Liver (tissue), 9 donors: ENCODE measurements around the gene UGCG. TPM values are rescaled to one million over a fixed set of nuclear protein-coding genes. Genes with fewer than 3 reads are reported as not detected.

Experiments used
- DNase-seq: peaks from one replicate; pipeline ENCODE4 v3.0.0-alpha.2; 2017; ENCODE audit warnings: low spot score
- H3K27ac ChIP-seq, 2 donors: one replicate each; pipeline ENCODE4 v1.7.0; 2013; ENCODE audit warnings: inconsistent platforms in 2 of 2, low read length in 2 of 2, control low read depth in 1 of 2, low read depth in 1 of 2, mild to moderate bottlenecking in 1 of 2
- H3K27me3 ChIP-seq, 4 donors: one replicate each; pipeline versions ENCODE4 v1.6.1 to v1.7.0; 2013; ENCODE audit warnings: low read length in 3 of 4, inconsistent platforms in 1 of 4, mild to moderate bottlenecking in 1 of 4, moderate library complexity in 1 of 4; ENCODE audit not compliant: control insufficient read depth in 4 of 4, insufficient read depth in 4 of 4
- H3K36me3 ChIP-seq, 4 donors: one replicate each; pipeline versions ENCODE4 v1.6.1 to v1.7.0; 2013; ENCODE audit warnings: low read length in 3 of 4, mild to moderate bottlenecking in 3 of 4, low read depth in 1 of 4, moderate library complexity in 1 of 4; ENCODE audit not compliant: control insufficient read depth in 4 of 4, insufficient read depth in 3 of 4
- H3K4me1 ChIP-seq, 4 donors: one replicate each; pipeline versions ENCODE4 v1.6.1 to v1.7.0; 2013; ENCODE audit warnings: low read length in 3 of 4, mild to moderate bottlenecking in 3 of 4, moderate library complexity in 1 of 4; ENCODE audit not compliant: control insufficient read depth in 4 of 4, insufficient read depth in 4 of 4
- H3K4me3 ChIP-seq, 3 donors: one replicate each; pipeline versions ENCODE4 v1.6.1 to v1.7.0; 2013; ENCODE audit warnings: low read length in 3 of 3, control low read depth in 1 of 3, low read depth in 1 of 3, mild to moderate bottlenecking in 1 of 3
- H3K9ac ChIP-seq, 2 donors: one replicate each; pipeline ENCODE4 v1.7.0; 2013; ENCODE audit warnings: low read length in 2 of 2, mild to moderate bottlenecking in 2 of 2, moderate library complexity in 2 of 2, control low read depth in 1 of 2, low read depth in 1 of 2
- H3K9me3 ChIP-seq, 4 donors: one replicate each; pipeline versions ENCODE4 v1.6.1 to v1.7.0; 2013; ENCODE audit warnings: low read length in 3 of 4; ENCODE audit not compliant: control insufficient read depth in 4 of 4
- ATF3 ChIP-seq: IDR thresholded peaks from 2 replicates; pipeline ENCODE4 v1.6.1; 2016; ENCODE audit warnings: antibody characterized with exemption
- EGR1 ChIP-seq, 2 donors: IDR thresholded peaks; 2 replicates each; pipeline ENCODE4 v1.6.1; 2016 to 2018; ENCODE audit warnings: antibody characterized with exemption in 2 of 2, low read depth in 2 of 2
- FOXA2 ChIP-seq: IDR thresholded peaks from 2 replicates; pipeline ENCODE4 v1.6.1; 2016; ENCODE audit warnings: antibody characterized with exemption
- HNF4A ChIP-seq, 2 donors: conservative IDR thresholded peaks; 2 replicates each; pipeline ENCODE4 v1.6.1; 2016; ENCODE audit warnings: antibody characterized with exemption in 2 of 2, mild to moderate bottlenecking in 2 of 2
- HNF4G ChIP-seq: IDR thresholded peaks from 2 replicates; pipeline ENCODE4 v1.6.1; 2016; ENCODE audit warnings: antibody characterized with exemption
- JUND ChIP-seq, 2 donors: IDR thresholded peaks; 2 replicates each; pipeline ENCODE4 v1.6.1; 2016; ENCODE audit warnings: antibody characterized with exemption in 2 of 2
- NR2F2 ChIP-seq: IDR thresholded peaks from 2 replicates; pipeline ENCODE4 v1.6.1; 2016; ENCODE audit warnings: antibody characterized with exemption
- RAD21 ChIP-seq, 2 donors: IDR thresholded peaks; 2 replicates each; pipeline ENCODE4 v1.6.1; 2016; ENCODE audit warnings: antibody characterized with exemption in 2 of 2, mild to moderate bottlenecking in 2 of 2
- RXRA ChIP-seq, 2 donors: IDR thresholded peaks; 2 replicates each; pipeline ENCODE4 v1.6.1; 2017 to 2018; ENCODE audit warnings: antibody characterized with exemption in 2 of 2, mild to moderate bottlenecking in 1 of 2
- SP1 ChIP-seq: IDR thresholded peaks from 2 replicates; pipeline ENCODE4 v1.6.1; 2018; ENCODE audit warnings: antibody characterized with exemption, mild to moderate bottlenecking
- TAF1 ChIP-seq: conservative IDR thresholded peaks from 2 replicates; pipeline ENCODE4 v1.6.1; 2016; ENCODE audit warnings: antibody characterized with exemption, mild to moderate bottlenecking
- YY1 ChIP-seq: IDR thresholded peaks from 2 replicates; pipeline ENCODE4 v1.6.1; 2016; ENCODE audit warnings: antibody characterized with exemption, mild to moderate bottlenecking
- ZBTB33 ChIP-seq: IDR thresholded peaks from 2 replicates; pipeline ENCODE4 v1.6.1; 2016; ENCODE audit warnings: antibody characterized with exemption
- WGBS: extraction: QIAGEN DNeasy Blood & Tissue Kit; methylation state at CpG from one replicate; pipeline ENCODE4 v1.1.7; 2013; 5-methylcytosine and 5-hydroxymethylcytosine counted together
- polyA plus RNA-seq, 2 donors: library from polyadenylated mRNA; stranded (reverse) in 1 of 2; unstranded in 1 of 2; fragments of 200-250 nt in 1 of 2; fragments of >200 nt in 1 of 2; fragmentation: Nextera tagmentation in 1 of 2; extraction: Ambion mirVana in 1 of 2; gene quantifications; one replicate each; pipeline versions ENCODE4 v1.2.1 to v1.2.3, GENCODE V29; 2013 to 2015
- total RNA-seq, 2 donors: library from RNA; depleted of rRNA; stranded (reverse); fragments of >200 nt; gene quantifications; one replicate each; pipeline ENCODE4 v1.2.3, GENCODE V29; 2014
- TF ChIP-seq, protein P1 (sequence below): IDR thresholded peaks from 2 replicates; pipeline ENCODE4 v1.6.1; 2016; ENCODE audit warnings: antibody characterized with exemption, mild to moderate bottlenecking
- TF ChIP-seq, protein P2 (sequence below): fragments of 150-350 bp; IDR thresholded peaks from 2 replicates; pipeline ENCODE4 v1.5.1; 2017; ENCODE audit warnings: improper control_type of control experiment, low read depth, low read length; ENCODE audit not compliant: missing input control
- TF ChIP-seq, protein P3 (sequence below): IDR thresholded peaks from 2 replicates; pipeline ENCODE4 v1.6.1; 2016; ENCODE audit warnings: antibody characterized with exemption
- donor health status: healthy.
- donor health status: healthy.
- donor health status: healthy.
- donor health status: healthy.
- donor health status: healthy.

UGCG gene
- total and polyA plus RNA-seq, 4 donors = 5.2 to 44.2 (median 12.0) TPM

GRCh38 chr9:111924281-111924680 is 27.7 kb downstream of the UGCG start:
- TF ChIP-seq RAD21 (IDR thresholded peaks at IDR 0.05) (no peak), EGR1 (IDR thresholded peaks at IDR 0.05; ENCODE audit: low read depth in 2 of 2) (no peak), ATF3 (no peak), FOXA2 (no peak), ZBTB33 (no peak), HNF4A (conservative IDR thresholded peaks at IDR 0.05) (no peak), NR2F2 (no peak), YY1 (no peak), TAF1 (no peak)
- TF ChIP-seq, protein P1, sequence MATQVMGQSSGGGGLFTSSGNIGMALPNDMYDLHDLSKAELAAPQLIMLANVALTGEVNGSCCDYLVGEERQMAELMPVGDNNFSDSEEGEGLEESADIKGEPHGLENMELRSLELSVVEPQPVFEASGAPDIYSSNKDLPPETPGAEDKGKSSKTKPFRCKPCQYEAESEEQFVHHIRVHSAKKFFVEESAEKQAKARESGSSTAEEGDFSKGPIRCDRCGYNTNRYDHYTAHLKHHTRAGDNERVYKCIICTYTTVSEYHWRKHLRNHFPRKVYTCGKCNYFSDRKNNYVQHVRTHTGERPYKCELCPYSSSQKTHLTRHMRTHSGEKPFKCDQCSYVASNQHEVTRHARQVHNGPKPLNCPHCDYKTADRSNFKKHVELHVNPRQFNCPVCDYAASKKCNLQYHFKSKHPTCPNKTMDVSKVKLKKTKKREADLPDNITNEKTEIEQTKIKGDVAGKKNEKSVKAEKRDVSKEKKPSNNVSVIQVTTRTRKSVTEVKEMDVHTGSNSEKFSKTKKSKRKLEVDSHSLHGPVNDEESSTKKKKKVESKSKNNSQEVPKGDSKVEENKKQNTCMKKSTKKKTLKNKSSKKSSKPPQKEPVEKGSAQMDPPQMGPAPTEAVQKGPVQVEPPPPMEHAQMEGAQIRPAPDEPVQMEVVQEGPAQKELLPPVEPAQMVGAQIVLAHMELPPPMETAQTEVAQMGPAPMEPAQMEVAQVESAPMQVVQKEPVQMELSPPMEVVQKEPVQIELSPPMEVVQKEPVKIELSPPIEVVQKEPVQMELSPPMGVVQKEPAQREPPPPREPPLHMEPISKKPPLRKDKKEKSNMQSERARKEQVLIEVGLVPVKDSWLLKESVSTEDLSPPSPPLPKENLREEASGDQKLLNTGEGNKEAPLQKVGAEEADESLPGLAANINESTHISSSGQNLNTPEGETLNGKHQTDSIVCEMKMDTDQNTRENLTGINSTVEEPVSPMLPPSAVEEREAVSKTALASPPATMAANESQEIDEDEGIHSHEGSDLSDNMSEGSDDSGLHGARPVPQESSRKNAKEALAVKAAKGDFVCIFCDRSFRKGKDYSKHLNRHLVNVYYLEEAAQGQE = no peak
- Histone ChIP-seq H3K27me3 (no peaks in the 10 kb centered on the region), H3K4me1 (peaks cover 0 to 9% (median 5%) of the 10 kb centered on the region in 4 donors), H3K4me3 (no peak overlapping the region), H3K27ac (no peak overlapping the region), H3K36me3 (peaks cover 0 to 14% (median 4%) of the 10 kb centered on the region in 4 donors), H3K9ac (no peak overlapping the region), H3K9me3 (no peaks in the 10 kb centered on the region)
- DNase-seq = no peak

- Histone ChIP-seq H3K9ac (no peak overlapping the region), H3K36me3 (peaks cover 2 to 16% (median 5%) of the 10 kb centered on the region in 4 donors), H3K27me3 (no peaks in the 10 kb centered on the region), H3K4me3 (no peak overlapping the region), H3K4me1 (peaks cover 0 to 9% (median 5%) of the 10 kb centered on the region in 4 donors), H3K9me3 (no peaks in the 10 kb centered on the region), H3K27ac (peak overlapping the region in 1 of 2 donors; percentile 25)
- no peak for DNase-seq
- TF ChIP-seq FOXA2 (no peak), TAF1 (no peak), JUND (IDR thresholded peaks at IDR 0.05) (no peak), SP1 (no peak), HNF4G (no peak), RAD21 (IDR thresholded peaks at IDR 0.05) (no peak), RXRA (IDR thresholded peaks at IDR 0.05) (no peak)
- TF ChIP-seq, protein P2, sequence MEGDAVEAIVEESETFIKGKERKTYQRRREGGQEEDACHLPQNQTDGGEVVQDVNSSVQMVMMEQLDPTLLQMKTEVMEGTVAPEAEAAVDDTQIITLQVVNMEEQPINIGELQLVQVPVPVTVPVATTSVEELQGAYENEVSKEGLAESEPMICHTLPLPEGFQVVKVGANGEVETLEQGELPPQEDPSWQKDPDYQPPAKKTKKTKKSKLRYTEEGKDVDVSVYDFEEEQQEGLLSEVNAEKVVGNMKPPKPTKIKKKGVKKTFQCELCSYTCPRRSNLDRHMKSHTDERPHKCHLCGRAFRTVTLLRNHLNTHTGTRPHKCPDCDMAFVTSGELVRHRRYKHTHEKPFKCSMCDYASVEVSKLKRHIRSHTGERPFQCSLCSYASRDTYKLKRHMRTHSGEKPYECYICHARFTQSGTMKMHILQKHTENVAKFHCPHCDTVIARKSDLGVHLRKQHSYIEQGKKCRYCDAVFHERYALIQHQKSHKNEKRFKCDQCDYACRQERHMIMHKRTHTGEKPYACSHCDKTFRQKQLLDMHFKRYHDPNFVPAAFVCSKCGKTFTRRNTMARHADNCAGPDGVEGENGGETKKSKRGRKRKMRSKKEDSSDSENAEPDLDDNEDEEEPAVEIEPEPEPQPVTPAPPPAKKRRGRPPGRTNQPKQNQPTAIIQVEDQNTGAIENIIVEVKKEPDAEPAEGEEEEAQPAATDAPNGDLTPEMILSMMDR = no peak
- TF ChIP-seq, protein P3, sequence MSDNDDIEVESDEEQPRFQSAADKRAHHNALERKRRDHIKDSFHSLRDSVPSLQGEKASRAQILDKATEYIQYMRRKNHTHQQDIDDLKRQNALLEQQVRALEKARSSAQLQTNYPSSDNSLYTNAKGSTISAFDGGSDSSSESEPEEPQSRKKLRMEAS = no peak
- 78% methylated on average over 7 of the region's 7 CpGs for WGBS
Observed at GRCh38 chr9:111925017-111925770, 28.6 kb downstream of the UGCG start.
